WTC11 (cell line): ENCODE data around the gene INTS4. TPM values are rescaled to one million over a fixed set of nuclear protein-coding genes. Genes with fewer than 3 reads are reported as not detected.

Source experiments
- CBFB ChIP-seq: sonication (generic); formaldehyde crosslinking; IDR thresholded peaks from 2 replicates; pipeline ENCODE4 v1.8.1; 2022; ENCODE audit warnings: mild to moderate bottlenecking, low read depth, missing genetic modification reagents
- CREB1 ChIP-seq: sonication (generic); formaldehyde crosslinking; IDR thresholded peaks from 2 replicates; pipeline ENCODE4 v1.8.0; 2023; ENCODE audit warnings: mild to moderate bottlenecking, missing genetic modification reagents
- EMX1 ChIP-seq: fragments of 250-450 bp; sonication (Bioruptor Pico); IDR thresholded peaks from 2 replicates; pipeline ENCODE4 v1.8.0; 2021; ENCODE audit warnings: mild to moderate bottlenecking
- ETV6 ChIP-seq: sonication (generic); formaldehyde crosslinking; IDR thresholded peaks from 2 replicates; pipeline ENCODE4 v1.8.1; 2022; ENCODE audit warnings: mild to moderate bottlenecking, missing genetic modification reagents
- FOXJ3 ChIP-seq: sonication (generic); formaldehyde crosslinking; IDR thresholded peaks from 2 replicates; pipeline ENCODE4 v1.9.0; 2021; ENCODE audit warnings: missing genetic modification reagents, mild to moderate bottlenecking, borderline replicate concordance
- GABPB1 ChIP-seq: sonication (generic); formaldehyde crosslinking; IDR thresholded peaks from 2 replicates; pipeline ENCODE4 v1.8.1; 2023; ENCODE audit warnings: mild to moderate bottlenecking, missing genetic modification reagents
- NR2C2 ChIP-seq: sonication (generic); formaldehyde crosslinking; IDR thresholded peaks from 2 replicates; pipeline ENCODE4 v1.8.0; 2022; ENCODE audit warnings: mild to moderate bottlenecking, missing genetic modification reagents
- NR3C1 ChIP-seq: sonication (generic); formaldehyde crosslinking; conservative IDR thresholded peaks from 2 replicates; pipeline ENCODE4 v1.8.1; 2023; ENCODE audit warnings: low read depth, mild to moderate bottlenecking, missing genetic modification reagents
- OVOL2 ChIP-seq: fragments of 250-450 bp; sonication (Bioruptor Pico); IDR thresholded peaks from 2 replicates; pipeline ENCODE4 v1.9.0; 2021; ENCODE audit warnings: mild to moderate bottlenecking, borderline replicate concordance
- PRRX2 ChIP-seq: fragments of 250-450 bp; sonication (Bioruptor Pico); IDR thresholded peaks from 2 replicates; pipeline ENCODE4 v1.8.0; 2021; ENCODE audit warnings: mild to moderate bottlenecking
- RORB ChIP-seq: fragments of 250-450 bp; sonication (Bioruptor Pico); IDR thresholded peaks from 2 replicates; pipeline ENCODE4 v1.9.0; 2021; ENCODE audit warnings: mild to moderate bottlenecking
- SMAD3 ChIP-seq: sonication (generic); formaldehyde crosslinking; IDR thresholded peaks from 2 replicates; pipeline ENCODE4 v1.8.0; 2022; ENCODE audit warnings: missing genetic modification reagents, mild to moderate bottlenecking, borderline replicate concordance
- TP53 ChIP-seq: sonication (generic); formaldehyde crosslinking; IDR thresholded peaks from 2 replicates; pipeline ENCODE4 v1.8.1; 2023; ENCODE audit warnings: mild to moderate bottlenecking, missing genetic modification reagents
- ZNF263 ChIP-seq: sonication (generic); formaldehyde crosslinking; IDR thresholded peaks from 2 replicates; pipeline ENCODE4 v1.8.1; 2022; ENCODE audit warnings: low read depth, mild to moderate bottlenecking, moderate library complexity, missing genetic modification reagents
- ZNF423 ChIP-seq: fragments of 250-450 bp; sonication (Bioruptor Pico); IDR thresholded peaks from 2 replicates; pipeline ENCODE4 v2.1.2; 2022; ENCODE audit warnings: mild to moderate bottlenecking, moderate library complexity
- total RNA-seq: library from RNA; stranded (reverse); gene quantifications from 3 replicates; pipeline ENCODE4 v1.2.3, GENCODE V29; 2021
- TF ChIP-seq, protein P1 (sequence below): fragments of 250-450 bp; sonication (Bioruptor Pico); IDR thresholded peaks from 2 replicates; pipeline ENCODE4 v1.9.0; 2021; ENCODE audit warnings: mild to moderate bottlenecking, borderline replicate concordance
- TF ChIP-seq, protein P2 (sequence below): fragments of 250-450 bp; sonication (Bioruptor Pico); IDR thresholded peaks from 2 replicates; pipeline ENCODE4 v1.8.0; 2021; ENCODE audit warnings: mild to moderate bottlenecking
- TF ChIP-seq, protein P3 (sequence below): sonication (generic); formaldehyde crosslinking; IDR thresholded peaks from 2 replicates; pipeline ENCODE4 v1.8.0; 2022; ENCODE audit warnings: mild to moderate bottlenecking, missing genetic modification reagents
- TF ChIP-seq, protein P4 (sequence below): sonication (generic); formaldehyde crosslinking; IDR thresholded peaks from 2 replicates; pipeline ENCODE4 v1.8.0; 2023; ENCODE audit warnings: missing genetic modification reagents
- TF ChIP-seq, protein P5 (sequence below): sonication (generic); formaldehyde crosslinking; IDR thresholded peaks from 2 replicates; pipeline ENCODE4 v1.8.0; 2023; ENCODE audit warnings: mild to moderate bottlenecking, missing genetic modification reagents
- TF ChIP-seq, protein P6 (sequence below): sonication (generic); formaldehyde crosslinking; IDR thresholded peaks from 2 replicates; pipeline ENCODE4 v1.8.1; 2022; ENCODE audit warnings: missing genetic modification reagents, borderline replicate concordance
- TF ChIP-seq, protein P7 (sequence below): fragments of 200-600 bp; IDR thresholded peaks from 2 replicates; pipeline ENCODE4 v1.8.0; 2022; ENCODE audit warnings: antibody characterized with exemption
- TF ChIP-seq, protein P8 (sequence below): sonication (generic); formaldehyde crosslinking; IDR thresholded peaks from 2 replicates; pipeline ENCODE4 v1.8.1; 2022; ENCODE audit warnings: low read depth, mild to moderate bottlenecking, moderate library complexity, missing genetic modification reagents, borderline replicate concordance
- TF ChIP-seq, protein P9 (sequence below): sonication (generic); formaldehyde crosslinking; IDR thresholded peaks from 2 replicates; pipeline ENCODE4 v1.8.1; 2023; ENCODE audit warnings: mild to moderate bottlenecking, missing genetic modification reagents, moderate library complexity

INTS4 gene
- total RNA-seq, 1 experiment from 2014 or later: 34.2 TPM

DNA sequence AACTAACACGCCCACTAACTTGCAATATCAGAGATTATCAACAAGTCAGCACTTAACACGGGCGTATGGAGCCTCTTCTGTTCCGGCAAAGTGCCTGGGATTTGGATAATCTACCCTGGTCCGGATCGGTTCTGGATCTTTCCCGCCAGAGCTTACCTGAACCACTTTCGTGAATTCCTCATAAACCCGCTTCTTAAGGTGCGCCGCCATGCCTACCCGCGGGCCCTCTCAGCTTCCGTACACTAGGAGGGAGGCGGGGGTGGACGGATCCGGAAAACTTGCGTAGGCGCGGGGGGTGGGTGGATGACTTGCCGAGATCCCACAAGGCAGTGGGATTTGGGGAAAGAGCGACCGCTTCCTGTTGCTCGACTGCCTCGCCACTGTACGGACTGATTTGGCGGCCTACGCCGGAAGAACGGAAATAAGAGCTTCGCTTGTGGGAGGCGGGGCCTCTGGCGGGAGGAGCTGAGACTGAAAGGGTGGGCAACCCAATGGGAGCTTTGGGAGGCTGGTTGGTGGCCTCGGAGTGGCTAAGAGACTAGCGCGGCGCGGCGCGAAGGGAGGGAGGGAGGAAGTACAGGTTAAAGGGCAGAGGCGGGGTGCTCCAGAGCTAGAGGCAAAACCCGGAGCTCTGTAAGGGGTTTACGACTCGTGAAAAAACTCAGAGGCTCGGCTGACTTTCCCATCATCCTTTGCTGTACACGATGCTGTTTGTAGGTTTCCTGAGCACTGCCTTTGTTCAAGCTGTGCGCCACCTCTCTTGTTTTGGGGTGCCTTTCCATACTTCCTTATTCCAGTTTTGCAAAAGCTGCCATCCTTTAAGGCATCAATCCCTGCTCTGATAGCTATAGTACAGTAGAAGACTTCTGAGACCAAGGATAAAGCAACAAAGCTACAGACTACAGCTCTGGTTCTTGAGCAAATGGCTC is at the start of gene INTS4 (continued):
- TF ChIP-seq, protein P1, sequence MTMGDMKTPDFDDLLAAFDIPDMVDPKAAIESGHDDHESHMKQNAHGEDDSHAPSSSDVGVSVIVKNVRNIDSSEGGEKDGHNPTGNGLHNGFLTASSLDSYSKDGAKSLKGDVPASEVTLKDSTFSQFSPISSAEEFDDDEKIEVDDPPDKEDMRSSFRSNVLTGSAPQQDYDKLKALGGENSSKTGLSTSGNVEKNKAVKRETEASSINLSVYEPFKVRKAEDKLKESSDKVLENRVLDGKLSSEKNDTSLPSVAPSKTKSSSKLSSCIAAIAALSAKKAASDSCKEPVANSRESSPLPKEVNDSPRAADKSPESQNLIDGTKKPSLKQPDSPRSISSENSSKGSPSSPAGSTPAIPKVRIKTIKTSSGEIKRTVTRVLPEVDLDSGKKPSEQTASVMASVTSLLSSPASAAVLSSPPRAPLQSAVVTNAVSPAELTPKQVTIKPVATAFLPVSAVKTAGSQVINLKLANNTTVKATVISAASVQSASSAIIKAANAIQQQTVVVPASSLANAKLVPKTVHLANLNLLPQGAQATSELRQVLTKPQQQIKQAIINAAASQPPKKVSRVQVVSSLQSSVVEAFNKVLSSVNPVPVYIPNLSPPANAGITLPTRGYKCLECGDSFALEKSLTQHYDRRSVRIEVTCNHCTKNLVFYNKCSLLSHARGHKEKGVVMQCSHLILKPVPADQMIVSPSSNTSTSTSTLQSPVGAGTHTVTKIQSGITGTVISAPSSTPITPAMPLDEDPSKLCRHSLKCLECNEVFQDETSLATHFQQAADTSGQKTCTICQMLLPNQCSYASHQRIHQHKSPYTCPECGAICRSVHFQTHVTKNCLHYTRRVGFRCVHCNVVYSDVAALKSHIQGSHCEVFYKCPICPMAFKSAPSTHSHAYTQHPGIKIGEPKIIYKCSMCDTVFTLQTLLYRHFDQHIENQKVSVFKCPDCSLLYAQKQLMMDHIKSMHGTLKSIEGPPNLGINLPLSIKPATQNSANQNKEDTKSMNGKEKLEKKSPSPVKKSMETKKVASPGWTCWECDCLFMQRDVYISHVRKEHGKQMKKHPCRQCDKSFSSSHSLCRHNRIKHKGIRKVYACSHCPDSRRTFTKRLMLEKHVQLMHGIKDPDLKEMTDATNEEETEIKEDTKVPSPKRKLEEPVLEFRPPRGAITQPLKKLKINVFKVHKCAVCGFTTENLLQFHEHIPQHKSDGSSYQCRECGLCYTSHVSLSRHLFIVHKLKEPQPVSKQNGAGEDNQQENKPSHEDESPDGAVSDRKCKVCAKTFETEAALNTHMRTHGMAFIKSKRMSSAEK: no peak
- TF ChIP-seq RORB (CRISPR knock-in tag) (no peak), PRRX2 (no peak), CBFB (CRISPR knock-in tag) (no peak), GABPB1 (CRISPR knock-in tag) (peak; percentile 48), FOXJ3 (CRISPR knock-in tag) (no peak), NR2C2 (peak; percentile 84), CREB1 (CRISPR knock-in tag) (no peak), NR3C1 (CRISPR knock-in tag) (no peak), EMX1 (no peak), SMAD3 (CRISPR knock-in tag) (no peak), ZNF423 (no peak), TP53 (no peak), OVOL2 (CRISPR knock-in tag) (no peak), ZNF263 (CRISPR knock-in tag) (no peak), ETV6 (CRISPR knock-in tag) (peak; percentile 82)
- TF ChIP-seq, protein P2, sequence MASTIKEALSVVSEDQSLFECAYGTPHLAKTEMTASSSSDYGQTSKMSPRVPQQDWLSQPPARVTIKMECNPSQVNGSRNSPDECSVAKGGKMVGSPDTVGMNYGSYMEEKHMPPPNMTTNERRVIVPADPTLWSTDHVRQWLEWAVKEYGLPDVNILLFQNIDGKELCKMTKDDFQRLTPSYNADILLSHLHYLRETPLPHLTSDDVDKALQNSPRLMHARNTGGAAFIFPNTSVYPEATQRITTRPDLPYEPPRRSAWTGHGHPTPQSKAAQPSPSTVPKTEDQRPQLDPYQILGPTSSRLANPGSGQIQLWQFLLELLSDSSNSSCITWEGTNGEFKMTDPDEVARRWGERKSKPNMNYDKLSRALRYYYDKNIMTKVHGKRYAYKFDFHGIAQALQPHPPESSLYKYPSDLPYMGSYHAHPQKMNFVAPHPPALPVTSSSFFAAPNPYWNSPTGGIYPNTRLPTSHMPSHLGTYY (CRISPR knock-in tag): no peak
- TF ChIP-seq, protein P3, sequence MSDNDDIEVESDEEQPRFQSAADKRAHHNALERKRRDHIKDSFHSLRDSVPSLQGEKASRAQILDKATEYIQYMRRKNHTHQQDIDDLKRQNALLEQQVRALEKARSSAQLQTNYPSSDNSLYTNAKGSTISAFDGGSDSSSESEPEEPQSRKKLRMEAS: peak; percentile 65; the same call in 1 of the 2 replicates
- TF ChIP-seq, protein P4, sequence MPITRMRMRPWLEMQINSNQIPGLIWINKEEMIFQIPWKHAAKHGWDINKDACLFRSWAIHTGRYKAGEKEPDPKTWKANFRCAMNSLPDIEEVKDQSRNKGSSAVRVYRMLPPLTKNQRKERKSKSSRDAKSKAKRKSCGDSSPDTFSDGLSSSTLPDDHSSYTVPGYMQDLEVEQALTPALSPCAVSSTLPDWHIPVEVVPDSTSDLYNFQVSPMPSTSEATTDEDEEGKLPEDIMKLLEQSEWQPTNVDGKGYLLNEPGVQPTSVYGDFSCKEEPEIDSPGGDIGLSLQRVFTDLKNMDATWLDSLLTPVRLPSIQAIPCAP (CRISPR knock-in tag): no peak
- TF ChIP-seq, protein P5, sequence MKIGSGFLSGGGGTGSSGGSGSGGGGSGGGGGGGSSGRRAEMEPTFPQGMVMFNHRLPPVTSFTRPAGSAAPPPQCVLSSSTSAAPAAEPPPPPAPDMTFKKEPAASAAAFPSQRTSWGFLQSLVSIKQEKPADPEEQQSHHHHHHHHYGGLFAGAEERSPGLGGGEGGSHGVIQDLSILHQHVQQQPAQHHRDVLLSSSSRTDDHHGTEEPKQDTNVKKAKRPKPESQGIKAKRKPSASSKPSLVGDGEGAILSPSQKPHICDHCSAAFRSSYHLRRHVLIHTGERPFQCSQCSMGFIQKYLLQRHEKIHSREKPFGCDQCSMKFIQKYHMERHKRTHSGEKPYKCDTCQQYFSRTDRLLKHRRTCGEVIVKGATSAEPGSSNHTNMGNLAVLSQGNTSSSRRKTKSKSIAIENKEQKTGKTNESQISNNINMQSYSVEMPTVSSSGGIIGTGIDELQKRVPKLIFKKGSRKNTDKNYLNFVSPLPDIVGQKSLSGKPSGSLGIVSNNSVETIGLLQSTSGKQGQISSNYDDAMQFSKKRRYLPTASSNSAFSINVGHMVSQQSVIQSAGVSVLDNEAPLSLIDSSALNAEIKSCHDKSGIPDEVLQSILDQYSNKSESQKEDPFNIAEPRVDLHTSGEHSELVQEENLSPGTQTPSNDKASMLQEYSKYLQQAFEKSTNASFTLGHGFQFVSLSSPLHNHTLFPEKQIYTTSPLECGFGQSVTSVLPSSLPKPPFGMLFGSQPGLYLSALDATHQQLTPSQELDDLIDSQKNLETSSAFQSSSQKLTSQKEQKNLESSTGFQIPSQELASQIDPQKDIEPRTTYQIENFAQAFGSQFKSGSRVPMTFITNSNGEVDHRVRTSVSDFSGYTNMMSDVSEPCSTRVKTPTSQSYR (CRISPR knock-in tag): 0 out of 2 replicates have a peak, but pooled peaks have one; percentile 47
- TF ChIP-seq, protein P6, sequence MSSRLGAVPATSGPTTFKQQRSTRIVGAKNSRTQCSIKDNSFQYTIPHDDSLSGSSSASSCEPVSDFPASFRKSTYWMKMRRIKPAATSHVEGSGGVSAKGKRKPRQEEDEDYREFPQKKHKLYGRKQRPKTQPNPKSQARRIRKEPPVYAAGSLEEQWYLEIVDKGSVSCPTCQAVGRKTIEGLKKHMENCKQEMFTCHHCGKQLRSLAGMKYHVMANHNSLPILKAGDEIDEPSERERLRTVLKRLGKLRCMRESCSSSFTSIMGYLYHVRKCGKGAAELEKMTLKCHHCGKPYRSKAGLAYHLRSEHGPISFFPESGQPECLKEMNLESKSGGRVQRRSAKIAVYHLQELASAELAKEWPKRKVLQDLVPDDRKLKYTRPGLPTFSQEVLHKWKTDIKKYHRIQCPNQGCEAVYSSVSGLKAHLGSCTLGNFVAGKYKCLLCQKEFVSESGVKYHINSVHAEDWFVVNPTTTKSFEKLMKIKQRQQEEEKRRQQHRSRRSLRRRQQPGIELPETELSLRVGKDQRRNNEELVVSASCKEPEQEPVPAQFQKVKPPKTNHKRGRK (CRISPR knock-in tag): no peak
- TF ChIP-seq, protein P7, sequence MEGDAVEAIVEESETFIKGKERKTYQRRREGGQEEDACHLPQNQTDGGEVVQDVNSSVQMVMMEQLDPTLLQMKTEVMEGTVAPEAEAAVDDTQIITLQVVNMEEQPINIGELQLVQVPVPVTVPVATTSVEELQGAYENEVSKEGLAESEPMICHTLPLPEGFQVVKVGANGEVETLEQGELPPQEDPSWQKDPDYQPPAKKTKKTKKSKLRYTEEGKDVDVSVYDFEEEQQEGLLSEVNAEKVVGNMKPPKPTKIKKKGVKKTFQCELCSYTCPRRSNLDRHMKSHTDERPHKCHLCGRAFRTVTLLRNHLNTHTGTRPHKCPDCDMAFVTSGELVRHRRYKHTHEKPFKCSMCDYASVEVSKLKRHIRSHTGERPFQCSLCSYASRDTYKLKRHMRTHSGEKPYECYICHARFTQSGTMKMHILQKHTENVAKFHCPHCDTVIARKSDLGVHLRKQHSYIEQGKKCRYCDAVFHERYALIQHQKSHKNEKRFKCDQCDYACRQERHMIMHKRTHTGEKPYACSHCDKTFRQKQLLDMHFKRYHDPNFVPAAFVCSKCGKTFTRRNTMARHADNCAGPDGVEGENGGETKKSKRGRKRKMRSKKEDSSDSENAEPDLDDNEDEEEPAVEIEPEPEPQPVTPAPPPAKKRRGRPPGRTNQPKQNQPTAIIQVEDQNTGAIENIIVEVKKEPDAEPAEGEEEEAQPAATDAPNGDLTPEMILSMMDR: no peak
- TF ChIP-seq, protein P8, sequence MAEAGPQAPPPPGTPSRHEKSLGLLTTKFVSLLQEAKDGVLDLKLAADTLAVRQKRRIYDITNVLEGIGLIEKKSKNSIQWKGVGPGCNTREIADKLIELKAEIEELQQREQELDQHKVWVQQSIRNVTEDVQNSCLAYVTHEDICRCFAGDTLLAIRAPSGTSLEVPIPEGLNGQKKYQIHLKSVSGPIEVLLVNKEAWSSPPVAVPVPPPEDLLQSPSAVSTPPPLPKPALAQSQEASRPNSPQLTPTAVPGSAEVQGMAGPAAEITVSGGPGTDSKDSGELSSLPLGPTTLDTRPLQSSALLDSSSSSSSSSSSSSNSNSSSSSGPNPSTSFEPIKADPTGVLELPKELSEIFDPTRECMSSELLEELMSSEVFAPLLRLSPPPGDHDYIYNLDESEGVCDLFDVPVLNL (CRISPR knock-in tag): no peak
- TF ChIP-seq, protein P9, sequence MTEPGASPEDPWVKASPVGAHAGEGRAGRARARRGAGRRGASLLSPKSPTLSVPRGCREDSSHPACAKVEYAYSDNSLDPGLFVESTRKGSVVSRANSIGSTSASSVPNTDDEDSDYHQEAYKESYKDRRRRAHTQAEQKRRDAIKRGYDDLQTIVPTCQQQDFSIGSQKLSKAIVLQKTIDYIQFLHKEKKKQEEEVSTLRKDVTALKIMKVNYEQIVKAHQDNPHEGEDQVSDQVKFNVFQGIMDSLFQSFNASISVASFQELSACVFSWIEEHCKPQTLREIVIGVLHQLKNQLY (CRISPR knock-in tag): no peak
